ENCODE measurements around the gene GRPEL1. TPM values are rescaled to one million over a fixed set of nuclear protein-coding genes. Genes with fewer than 3 reads are reported as not detected.

Gene GRPEL1
- total and polyA plus RNA-seq, 2 of the 13 experiments (the other 11 are each of a cell fraction or from before 2014, with no cell fraction given): 32.3 to 141 TPM

- TF ChIP-seq TRAFD1 (CRISPR knock-in tag; IDR thresholded peaks at IDR 0.05; ENCODE audit: borderline replicate concordance): no peak
- no peak for TF ChIP-seq PHB2 (IDR thresholded peaks at IDR 0.05; ENCODE audit: partially characterized antibody)
- 0 out of 2 replicates have a peak, but pooled peaks have one; percentile 30 for TF ChIP-seq ISX (CRISPR knock-in tag; conservative IDR thresholded peaks at IDR 0.05)
- no peak for TF ChIP-seq MYC (CRISPR knock-in tag; IDR thresholded peaks at IDR 0.05; ENCODE audit: borderline replicate concordance)
- TF ChIP-seq CSRNP2 (CRISPR knock-in tag; conservative IDR thresholded peaks at IDR 0.05; ENCODE audit: low read depth): no peak
- no peak for TF ChIP-seq SAFB2 (CRISPR knock-in tag; IDR thresholded peaks at IDR 0.05; ENCODE audit: borderline replicate concordance, low read depth)
- no peak for TF ChIP-seq ELF1 (CRISPR knock-in tag; IDR thresholded peaks at IDR 0.05)
- TF ChIP-seq NFAT5 (CRISPR knock-in tag; IDR thresholded peaks at IDR 0.05): no peak
- no peak; the same call in 1 of the 2 replicates for TF ChIP-seq CCDC6 (CRISPR knock-in tag; IDR thresholded peaks at IDR 0.05)
- no peak; the same call in 1 of the 2 replicates for TF ChIP-seq ZNF256 (CRISPR knock-in tag; conservative IDR thresholded peaks at IDR 0.05)
- no peak for TF ChIP-seq ZNF7 (CRISPR knock-in tag; IDR thresholded peaks at IDR 0.05)
- no peak for TF ChIP-seq MXI1 (IDR thresholded peaks at IDR 0.05; ENCODE audit: borderline replicate concordance, low read depth, low read length)
- no peak for TF ChIP-seq GLI4 (CRISPR knock-in tag; IDR thresholded peaks at IDR 0.05; ENCODE audit: borderline replicate concordance)
- no peak for TF ChIP-seq ZNF512B (CRISPR knock-in tag; IDR thresholded peaks at IDR 0.05; ENCODE audit: borderline replicate concordance)
- TF ChIP-seq ZNF674 (CRISPR knock-in tag; IDR thresholded peaks at IDR 0.05; ENCODE audit: low read depth): no peak
- no peak for TF ChIP-seq ZNF274 (CRISPR knock-in tag; IDR thresholded peaks at IDR 0.05)
- TF ChIP-seq NR2F6 (IDR thresholded peaks at IDR 0.05): no peak
- TF ChIP-seq NR2F6 (CRISPR knock-in tag; IDR thresholded peaks at IDR 0.05): no peak
- no peak for TF ChIP-seq IRF2 (CRISPR knock-in tag; IDR thresholded peaks at IDR 0.05)
- no peak for TF ChIP-seq CC2D1A (CRISPR knock-in tag; IDR thresholded peaks at IDR 0.05)
Observed at GRCh38 chr4:7068279-7068842, 497 bp upstream of the GRPEL1 start (continued).

All from HepG2 (cell line).